K562 (cell line): ENCODE measurements around the gene TEX38. TPM values are rescaled to one million over a fixed set of nuclear protein-coding genes. Genes with fewer than 3 reads are reported as not detected.

Source experiments
- HSF4 ChIP-seq: fragments of 250-450 bp; sonication (Bioruptor Pico); IDR thresholded peaks from 2 replicates; pipeline ENCODE4 v2.1.2; 2022; ENCODE audit warnings: mild to moderate bottlenecking, moderate library complexity, borderline replicate concordance
- MGA ChIP-seq: fragments of 450-650 bp; IDR thresholded peaks from 2 replicates; pipeline ENCODE4 v1.6.1; 2016; ENCODE audit warnings: mild to moderate bottlenecking, moderate library complexity
- ZNF717 ChIP-seq: fragments of 250-450 bp; sonication (Bioruptor Pico); IDR thresholded peaks from 2 replicates; pipeline ENCODE4 v1.5.0; 2021
- polyA plus RNA-seq, 8 experiments: library from polyadenylated mRNA; depleted of rRNA in 4 of 8; stranded (reverse) in 5 of 8; unstranded in 3 of 8; fragments of >200 nt; fragmentation: Nextera tagmentation in 2 of 8; fragmentation: Illumina TruSeq in 1 of 8; extraction: Ambion mirVana in 2 of 8; extraction: Trizol in 1 of 8; gene quantifications; 2 replicates each; pipeline versions ENCODE4 v1.2.1 to v1.2.3, GENCODE V29; 2011 to 2014; ENCODE audit warnings: inconsistent platforms in 1 of 8, missing spikeins in 1 of 8
- total RNA-seq, 7 experiments: library from RNA; depleted of rRNA in 6 of 7; stranded (reverse); fragments of >200 nt in 6 of 7; fragmentation: Illumina TruSeq in 2 of 7; extraction: Trizol in 2 of 7; gene quantifications; 2 replicates each; pipeline versions ENCODE4 v1.2.1 to v1.2.3, GENCODE V29; 2011 to 2021; ENCODE audit warnings: low replicate concordance in 1 of 7

TEX38 gene
- total and polyA plus RNA-seq, 9 of the 15 experiments (the other 6 are each of a cell fraction or from before 2014, with no cell fraction given), result not detected

DNA sequence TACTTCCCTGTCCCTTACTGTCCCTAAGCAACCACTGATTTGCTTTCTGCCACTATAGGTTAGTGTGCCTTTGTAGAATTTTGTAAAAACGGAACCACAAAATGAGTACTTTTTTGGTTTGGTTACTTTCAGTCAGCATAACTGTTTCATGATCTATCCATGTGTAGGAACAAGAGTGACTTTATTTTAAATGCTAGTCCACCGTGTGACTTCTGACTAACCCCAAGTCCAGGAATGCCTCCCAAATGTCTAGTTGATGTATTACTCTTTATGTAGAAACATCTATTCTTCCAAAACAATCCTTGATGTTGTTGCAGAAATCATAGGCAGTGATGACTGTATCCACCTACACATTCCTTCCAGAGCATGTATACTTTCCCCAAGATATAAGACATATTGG is 24.8 kb upstream of the TEX38 start (continued):
- no peak for TF ChIP-seq MGA
- TF ChIP-seq HSF4 (CRISPR knock-in tag), result no peak
- no peak for TF ChIP-seq ZNF717
